Nephron (organoid): Measurements from ENCODE around the gene SYT7.
"Not testable (repeated sequence)": the region's sequence is repeated elsewhere in the genome, so short reads cannot be mapped to it uniquely, and the experiment has no call there.

Source experiments
- H3K27ac Mint-ChIP-seq, 3 experiments: 2 replicates each; pipeline ENCODE4 v1.8.0; 2020; ENCODE audit warnings: mixed read lengths in 3 of 3, mild to moderate bottlenecking in 2 of 3, moderate library complexity in 1 of 3
- H3K27me3 Mint-ChIP-seq: 2 replicates; pipeline ENCODE4 v1.8.0; 2021; ENCODE audit warnings: low read depth, mild to moderate bottlenecking, moderate library complexity, mixed read lengths
- H3K36me3 Mint-ChIP-seq: 2 replicates; pipeline ENCODE4 v1.8.0; 2020; ENCODE audit warnings: low read depth, mixed read lengths
- H3K4me1 Mint-ChIP-seq: 2 replicates; pipeline ENCODE4 v1.8.0; 2020; ENCODE audit warnings: mixed read lengths
- H3K4me3 Mint-ChIP-seq, 3 experiments: 2 replicates each; pipeline ENCODE4 v1.8.0; 2020; ENCODE audit warnings: mild to moderate bottlenecking in 3 of 3, mixed read lengths in 3 of 3, moderate library complexity in 2 of 3
- H3K9me3 Mint-ChIP-seq: 2 replicates; pipeline ENCODE4 v1.8.0; 2020; ENCODE audit warnings: mixed read lengths
- CTCF ChIP-seq, 3 experiments: fragments of 200-600 bp; sonication (generic); IDR thresholded peaks; one replicate each; pipeline ENCODE4 v1.5.0; 2021; ENCODE audit warnings: antibody characterized with exemption in 3 of 3; ENCODE audit not compliant: unreplicated experiment in 3 of 3

SYT7 gene

GRCh38 chr11:61617515-61617914 lies 36.6 kb upstream of the SYT7 start:
- Mint-ChIP-seq H3K4me1 (peaks cover 15% of the 10 kb centered on the region), H3K27me3 (peaks cover 22% of the 10 kb centered on the region), H3K27ac (no peak overlapping the region), H3K36me3 (no peaks in the 10 kb centered on the region), H3K9me3 (no peaks in the 10 kb centered on the region), H3K4me3 (no peak overlapping the region)
- TF ChIP-seq CTCF (IDR thresholded peaks at IDR 0.05; ENCODE audit: unreplicated experiment in 3 of 3), result no peak

DNA sequence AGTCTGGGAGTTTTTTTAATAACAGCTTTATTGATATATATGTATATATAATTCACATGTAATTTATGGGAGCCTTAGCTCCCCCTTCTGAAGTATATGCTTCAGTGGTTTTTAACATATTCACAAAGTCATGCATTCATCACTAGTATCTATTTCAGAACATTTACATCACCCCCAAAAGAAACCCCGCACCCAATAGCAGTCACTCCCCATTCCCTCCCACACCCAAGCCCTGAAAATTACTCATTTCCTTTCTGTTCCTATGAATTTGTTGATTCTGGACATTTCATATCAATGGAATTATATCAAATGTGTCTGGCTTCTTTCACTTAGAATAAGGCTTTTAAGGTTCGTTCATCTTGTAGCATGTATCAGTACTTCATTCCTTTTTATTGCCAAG lies 35.6 kb upstream of the SYT7 start:
- H3K36me3 Mint-ChIP-seq, result no peaks in the 10 kb centered on the region
- TF ChIP-seq CTCF (IDR thresholded peaks at IDR 0.05; ENCODE audit: unreplicated experiment in 3 of 3), result no peak
- H3K4me1 Mint-ChIP-seq, result peaks cover 15% of the 10 kb centered on the region
- H3K27me3 Mint-ChIP-seq, result peaks cover 22% of the 10 kb centered on the region
- no peak overlapping the region for H3K27ac Mint-ChIP-seq
- no peak overlapping the region for H3K4me3 Mint-ChIP-seq
- H3K9me3 Mint-ChIP-seq, result no peaks in the 10 kb centered on the region

- H3K4me3 Mint-ChIP-seq, H3K27ac Mint-ChIP-seq, H3K9me3 Mint-ChIP-seq, H3K36me3 Mint-ChIP-seq: not testable (repeated sequence)
- Mint-ChIP-seq H3K4me1 (peaks cover 18% of the 10 kb centered on the region), H3K27me3 (peaks cover 24% of the 10 kb centered on the region)
Observed at GRCh38 chr11:61614782-61615181, 33.9 kb upstream of the SYT7 start.

- Mint-ChIP-seq H3K27me3 (peaks cover 29% of the 10 kb centered on the region), H3K9me3 (no peaks in the 10 kb centered on the region), H3K27ac (no peak overlapping the region), H3K4me3 (no peak overlapping the region), H3K4me1 (peaks cover 26% of the 10 kb centered on the region), H3K36me3 (no peaks in the 10 kb centered on the region)
- no peak for TF ChIP-seq CTCF (IDR thresholded peaks at IDR 0.05; ENCODE audit: unreplicated experiment in 3 of 3)
Observed at GRCh38 chr11:61613870-61614269, 33.0 kb upstream of the SYT7 start.

DNA sequence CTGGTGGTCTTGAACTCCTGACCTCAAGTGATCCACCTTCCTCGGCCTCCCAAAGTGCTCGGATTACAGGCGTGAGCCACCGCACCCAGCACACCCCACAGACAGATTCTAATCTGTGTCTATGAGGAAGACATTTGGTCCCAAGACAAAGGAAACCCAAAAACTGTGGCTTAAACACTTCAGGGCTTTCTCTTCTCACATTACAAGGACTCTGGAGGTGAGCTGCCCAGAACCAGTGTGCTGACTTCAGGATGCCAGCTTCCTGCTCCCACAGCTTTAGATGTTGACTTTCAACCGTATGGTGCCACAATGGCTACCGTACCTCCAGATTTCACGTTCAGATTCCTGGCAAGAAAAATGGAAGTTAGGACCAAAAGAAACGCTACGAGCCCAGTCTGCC lies 32.2 kb upstream of the SYT7 start:
- Mint-ChIP-seq H3K9me3 (no peaks in the 10 kb centered on the region), H3K4me3 (no peak overlapping the region), H3K27ac (no peak overlapping the region), H3K4me1 (peaks cover 26% of the 10 kb centered on the region), H3K27me3 (peaks cover 24% of the 10 kb centered on the region), H3K36me3 (no peaks in the 10 kb centered on the region)
- TF ChIP-seq CTCF (IDR thresholded peaks at IDR 0.05; ENCODE audit: unreplicated experiment in 3 of 3), result no peak

DNA sequence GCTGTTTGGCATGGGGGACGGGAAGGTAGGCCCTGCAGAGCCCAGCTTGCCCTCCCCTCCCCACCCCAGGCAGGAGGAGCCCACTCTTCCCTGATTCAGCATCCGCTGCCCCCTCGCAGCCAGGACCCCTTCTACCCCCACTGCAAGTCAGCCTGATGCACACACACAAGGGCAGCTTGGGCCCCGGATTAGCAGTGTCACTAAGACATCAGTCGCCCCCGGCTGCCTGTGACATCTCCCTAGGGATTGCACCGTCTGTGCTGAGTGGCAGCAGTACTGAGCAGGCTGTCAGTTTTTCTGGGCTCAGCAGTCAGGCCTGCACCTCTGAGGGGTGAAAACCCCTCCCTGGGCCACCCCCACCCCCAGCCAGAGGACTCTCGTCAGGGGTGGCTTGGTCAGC lies 30.4 kb upstream of the SYT7 start:
- H3K27me3 Mint-ChIP-seq, result peaks cover 34% of the 10 kb centered on the region
- no peak for TF ChIP-seq CTCF (IDR thresholded peaks at IDR 0.05; ENCODE audit: unreplicated experiment in 3 of 3)
- peaks cover 26% of the 10 kb centered on the region for H3K4me1 Mint-ChIP-seq
- H3K9me3 Mint-ChIP-seq, result no peaks in the 10 kb centered on the region
- no peak overlapping the region for H3K4me3 Mint-ChIP-seq
- H3K27ac Mint-ChIP-seq, result no peak overlapping the region
- no peaks in the 10 kb centered on the region for H3K36me3 Mint-ChIP-seq
